Measurements from ENCODE around the gene CDH23.

- TF ChIP-seq GATA3 (IDR thresholded peaks at IDR 0.05; ENCODE audit: low read depth, low read length) (no peak), GATA2 (IDR thresholded peaks at IDR 0.05; ENCODE audit: low read depth, low read length) (no peak)
Measured at GRCh38 chr10:71351087-71351486, 45.6 kb upstream of the CDH23 start.

All from SH-SY5Y (cell line).